A549 (cell line): ENCODE measurements around the gene ADO. TPM values are rescaled to one million over a fixed set of nuclear protein-coding genes. Genes with fewer than 3 reads are reported as not detected.

Source experiments
- ATAC-seq, 2 experiments: fragments of 200-7000 bp in 1 of 2; fragments of >200 bp in 1 of 2; cut with Nextera tagmentation in 1 of 2; cut with Tn5 transposase in 1 of 2; 3 replicates each; pipeline versions ENCODE4 v1.8.0 to v1.9.1; 2018 to 2020; ENCODE audit warnings: mild to moderate bottlenecking in 1 of 2, moderate library complexity in 1 of 2
- CTCF ChIA-PET: fragments of 300-600 bp; sonication (Branson Sonifier 250); formaldehyde crosslinking; extraction: SDS; loops from one replicate; lab custom pipeline; 2021; ENCODE audit warnings: antibody characterized with exemption, inconsistent platforms; lab: Yijun Ruan, JAX
- POLR2A ChIA-PET: fragments of 350-600 bp; formaldehyde crosslinking; extraction: SDS; loops from one replicate; lab custom pipeline; 2021; ENCODE audit warnings: antibody characterized with exemption, inconsistent platforms; lab: Yijun Ruan, JAX
- DNase-seq, 2 experiments: peaks; one replicate each; pipeline versions ENCODE4 v3.0.0 to v3.0.0-alpha.2; 2011 to 2016; ENCODE audit warnings: low read depth in 1 of 2, low spot score in 1 of 2
- FAIRE-seq: peaks from 2 replicates; lab custom pipeline; 2011; peaks lifted over from hg19 to GRCh38; lab: Jason Lieb, UNC
- H3K27ac ChIP-seq, 2 experiments: fragments of >200 bp; sonication (Bioruptor Twin); formaldehyde crosslinking; 3 replicates each; pipeline ENCODE4 v1.5.1; 2016 to 2017
- H3K4me1 ChIP-seq: fragments of >200 bp; sonication (Bioruptor Twin); formaldehyde crosslinking; 3 replicates; pipeline ENCODE4 v1.6.1; 2016
- H3K4me2 ChIP-seq: fragments of >200 bp; sonication (Bioruptor Twin); formaldehyde crosslinking; 3 replicates; pipeline ENCODE4 v1.6.1; 2016
- H3K4me3 ChIP-seq: fragments of >200 bp; sonication (Bioruptor Twin); formaldehyde crosslinking; 3 replicates; pipeline ENCODE4 v1.5.1; 2016
- H3K9me3 ChIP-seq: fragments of >200 bp; sonication (Bioruptor Twin); formaldehyde crosslinking; 3 replicates; pipeline ENCODE4 v1.6.1; 2016
- ATOH8 ChIP-seq: fragments of 250-450 bp; sonication (Bioruptor Pico); IDR thresholded peaks from 2 replicates; pipeline ENCODE4 v1.5.0; 2020; ENCODE audit warnings: low read depth, mild to moderate bottlenecking, moderate library complexity
- BHLHE40 ChIP-seq: IDR thresholded peaks from 2 replicates; pipeline ENCODE4 v1.6.1; 2012; ENCODE audit warnings: low read depth, low read length, inconsistent platforms
- CBX8 ChIP-seq: fragments of 200-600 bp; sonication (generic); IDR thresholded peaks from 2 replicates; pipeline ENCODE4 v1.6.1; 2016
- CHD2 ChIP-seq: fragments of 150-350 bp; IDR thresholded peaks from 2 replicates; pipeline ENCODE4 v1.6.1; 2014; ENCODE audit warnings: low read length; ENCODE audit not compliant: partially characterized antibody
- CHD4 ChIP-seq: fragments of 200-600 bp; sonication (generic); IDR thresholded peaks from 2 replicates; pipeline ENCODE4 v1.6.1; 2016; ENCODE audit warnings: antibody characterized with exemption, mild to moderate bottlenecking, borderline replicate concordance
- FOSB ChIP-seq: fragments of 250-450 bp; sonication (Bioruptor Pico); IDR thresholded peaks from 2 replicates; pipeline ENCODE4 v1.5.0; 2020; ENCODE audit warnings: mild to moderate bottlenecking, moderate library complexity
- FOSL2 ChIP-seq, 2 experiments: fragments of 450-650 bp in 1 of 2; fragments of >200 bp in 1 of 2; sonication (Bioruptor Twin) in 1 of 2; formaldehyde crosslinking; IDR thresholded peaks; 2 replicates each; pipeline versions ENCODE4 v1.5.0 to v1.6.1; 2016 to 2020; ENCODE audit warnings: mild to moderate bottlenecking in 1 of 2, moderate library complexity in 1 of 2
- GATA3 ChIP-seq: IDR thresholded peaks from 2 replicates; pipeline ENCODE4 v1.6.1; 2012; ENCODE audit warnings: borderline replicate concordance
- HMGXB4 ChIP-seq: fragments of 250-450 bp; sonication (Bioruptor Pico); IDR thresholded peaks from 2 replicates; pipeline ENCODE4 v1.5.0; 2021; ENCODE audit warnings: mild to moderate bottlenecking, moderate library complexity, borderline replicate concordance
- HOXB5 ChIP-seq: fragments of 250-450 bp; sonication (Bioruptor Pico); IDR thresholded peaks from 2 replicates; pipeline ENCODE4 v1.5.0; 2020; ENCODE audit warnings: mild to moderate bottlenecking, moderate library complexity
- KDM5A ChIP-seq: fragments of 200-600 bp; sonication (generic); IDR thresholded peaks from 2 replicates; pipeline ENCODE4 v1.6.1; 2016; ENCODE audit warnings: antibody characterized with exemption, mild to moderate bottlenecking
- MAFK ChIP-seq: fragments of 450-650 bp; IDR thresholded peaks from 2 replicates; pipeline ENCODE4 v1.6.1; 2014; ENCODE audit not compliant: partially characterized antibody
- MAZ ChIP-seq: fragments of 150-350 bp; IDR thresholded peaks from 2 replicates; pipeline ENCODE4 v1.6.1; 2014; ENCODE audit warnings: antibody characterized with exemption, low read depth, low read length, borderline replicate concordance
- NPAS2 ChIP-seq: fragments of 250-450 bp; sonication (Bioruptor Pico); IDR thresholded peaks from 2 replicates; pipeline ENCODE4 v1.8.0; 2022; ENCODE audit warnings: mild to moderate bottlenecking, moderate library complexity, borderline replicate concordance
- NR3C1 ChIP-seq: fragments of >200 bp; sonication (Bioruptor Twin); formaldehyde crosslinking; IDR thresholded peaks from 3 replicates; pipeline ENCODE4 v1.6.1; 2017
- PBX3 ChIP-seq: IDR thresholded peaks from 2 replicates; pipeline ENCODE4 v1.6.1; 2012
- POLR2A ChIP-seq: IDR thresholded peaks from 2 replicates; pipeline ENCODE4 v1.6.1; 2012; ENCODE audit warnings: mild to moderate bottlenecking, low read length
- RAD21 ChIP-seq, 2 experiments: fragments of >200 bp in 1 of 2; sonication (Bioruptor Twin) in 1 of 2; formaldehyde crosslinking in 1 of 2; IDR thresholded peaks in 1 of 2; conservative IDR thresholded peaks in 1 of 2; 2 replicates in 1 of 2; 3 replicates in 1 of 2; pipeline ENCODE4 v1.6.1; 2012 to 2018; ENCODE audit warnings: inconsistent platforms in 1 of 2
- RARB ChIP-seq: fragments of 250-450 bp; sonication (Bioruptor Pico); IDR thresholded peaks from 2 replicates; pipeline ENCODE4 v1.8.0; 2021; ENCODE audit warnings: mild to moderate bottlenecking, moderate library complexity
- RCOR1 ChIP-seq: fragments of 150-350 bp; IDR thresholded peaks from 2 replicates; pipeline ENCODE4 v1.6.1; 2014; ENCODE audit warnings: antibody characterized with exemption, low read length, low read depth
- SREBF2 ChIP-seq: fragments of 450-650 bp; IDR thresholded peaks from 2 replicates; pipeline ENCODE4 v1.6.1; 2014; ENCODE audit warnings: mild to moderate bottlenecking, moderate library complexity
- TFCP2L1 ChIP-seq: fragments of 250-450 bp; sonication (Bioruptor Pico); IDR thresholded peaks from 2 replicates; pipeline ENCODE4 v1.5.0; 2021; ENCODE audit warnings: mild to moderate bottlenecking
- TP53 ChIP-seq: fragments of 250-450 bp; sonication (Bioruptor Pico); IDR thresholded peaks from 2 replicates; pipeline ENCODE4 v1.5.0; 2021; ENCODE audit warnings: mild to moderate bottlenecking, moderate library complexity
- USF2 ChIP-seq: fragments of 450-650 bp; IDR thresholded peaks from 2 replicates; pipeline ENCODE4 v1.6.1; 2014; ENCODE audit warnings: antibody characterized with exemption
- ZC3H11A ChIP-seq: fragments of 450-650 bp; IDR thresholded peaks from 2 replicates; pipeline ENCODE4 v1.6.1; 2014; ENCODE audit warnings: antibody characterized with exemption, mild to moderate bottlenecking
- ZSCAN20 ChIP-seq: fragments of 250-450 bp; sonication (Bioruptor Pico); IDR thresholded peaks from 2 replicates; pipeline ENCODE4 v1.8.0; 2022; ENCODE audit warnings: mild to moderate bottlenecking, moderate library complexity
- WGBS: methylation state at CpG from one replicate; pipeline ENCODE4 v1.1.6; 2017; ENCODE audit errors: missing lambda C conversion rate; 5-methylcytosine and 5-hydroxymethylcytosine counted together
- polyA plus RNA-seq, 4 experiments: library from polyadenylated mRNA; depleted of rRNA in 3 of 4; stranded (reverse); fragments of >200 nt; fragmentation: RNase III in 1 of 4; extraction: RNeasy Plus Mini Kit Qiagen cat#74134 plus additional on column Dnase treatment in 1 of 4; gene quantifications; 2 replicates in 3 of 4; 3 replicates in 1 of 4; pipeline ENCODE4 v1.2.3, GENCODE V29; 2011 to 2017
- TF ChIP-seq, protein P1 (sequence below): IDR thresholded peaks from 2 replicates; pipeline ENCODE4 v1.6.1; 2012; ENCODE audit warnings: low read depth, borderline replicate concordance

Gene ADO
- polyA plus RNA-seq, 2 of the 4 experiments (the other 2 are of a cell fraction): 18.8 to 23.2 TPM

- TF ChIP-seq HOXB5 (no peak), HMGXB4 (no peak), KDM5A (no peak), ZC3H11A (no peak), TP53 (CRISPR knock-in tag) (no peak), NR3C1 (no peak), USF2 (no peak), PBX3 (no peak)
- Histone ChIP-seq H3K4me1 (peaks cover 18% of the 10 kb centered on the region), H3K9me3 (no peaks in the 10 kb centered on the region), H3K27ac (no peak overlapping the region), H3K4me2 (peak overlapping the region; percentile 82), H3K4me3 (no peak overlapping the region; the same call in 2 of the 3 replicates)
- CTCF ChIA-PET: interaction anchor here (0.9 to 6.2 kb wide), 15 partner anchors 9 to 781 kb away, joined by 3 to 62 read pairs (median 9); no protein-coding TSS in a partner anchor
- ATAC-seq (no peak), DNase-seq (no peak), FAIRE-seq (no peak)
- POLR2A ChIA-PET: no interaction called here
- WGBS: 69% methylated on average over 18 of the region's 19 CpGs
These were observed 14.8 kb downstream of the ADO start for GRCh38 chr10:62819141-62819920.

GRCh38 chr10:62820586-62820985, 16.1 kb downstream of the ADO start:
- POLR2A ChIA-PET: no interaction called here
- CTCF ChIA-PET: interaction anchor here (3.5 to 6.2 kb wide), 5 partner anchors 10 to 383 kb away, joined by 15 to 42 read pairs (median 27); no protein-coding TSS in a partner anchor
- no peaks in the 10 kb centered on the region for H3K9me3 ChIP-seq
- no peak overlapping the region for H3K4me2 ChIP-seq
- FAIRE-seq (no peak), DNase-seq (no peak), ATAC-seq (no peak)
- no peak overlapping the region for H3K27ac ChIP-seq
- no peak overlapping the region for H3K4me3 ChIP-seq
- TF ChIP-seq RARB (CRISPR knock-in tag) (no peak), NPAS2 (CRISPR knock-in tag) (no peak), CBX8 (no peak), ZSCAN20 (no peak), KDM5A (no peak), FOSB (CRISPR knock-in tag) (no peak), FOSL2 (IDR thresholded peaks at IDR 0.05) (no peak), FOSL2 (CRISPR knock-in tag; IDR thresholded peaks at IDR 0.05) (no peak), SREBF2 (no peak), RCOR1 (no peak), TFCP2L1 (CRISPR knock-in tag) (no peak), BHLHE40 (no peak), ATOH8 (no peak)
- peaks cover 11% of the 10 kb centered on the region for H3K4me1 ChIP-seq
- WGBS: 24% methylated on average over 5 of the region's 5 CpGs

DNA sequence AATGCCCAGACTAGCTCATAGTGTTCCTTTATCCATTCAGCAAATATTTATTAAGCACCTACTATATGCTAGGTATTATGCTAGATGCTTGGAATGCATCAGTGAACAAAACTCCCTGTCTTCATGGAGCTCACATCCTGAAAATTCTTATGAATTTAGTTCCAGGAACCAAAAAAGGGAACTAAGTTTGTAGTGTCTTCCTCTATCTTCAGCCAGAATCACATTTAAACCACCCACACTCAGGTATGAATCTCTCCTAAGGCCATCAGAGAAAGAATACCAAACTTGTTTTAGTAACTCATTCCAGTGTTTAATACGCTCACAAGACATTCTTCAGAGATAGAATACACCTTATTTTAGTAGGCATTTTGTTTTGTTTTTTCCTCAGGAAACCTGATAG, 21.8 kb downstream of the ADO start:
- DNase-seq: no peak
- CTCF ChIA-PET: interaction anchor here (1.3 to 1.4 kb wide), 2 partner anchors 216 to 389 kb away, joined by 3 to 4 read pairs; no protein-coding TSS in a partner anchor
- FAIRE-seq: no peak
- H3K27ac ChIP-seq: no peak overlapping the region
- no peaks in the 10 kb centered on the region for H3K9me3 ChIP-seq
- H3K4me1 ChIP-seq: no peaks in the 10 kb centered on the region
- no peak for ATAC-seq
- 56% methylated on average over 1 of the region's 1 CpG for WGBS
- H3K4me2 ChIP-seq: no peak overlapping the region
- POLR2A ChIA-PET: no interaction called here
- no peak overlapping the region for H3K4me3 ChIP-seq
- TF ChIP-seq ZC3H11A (no peak), GATA3 (no peak), CHD4 (no peak), KDM5A (no peak), CHD2 (no peak), CBX8 (no peak), ATOH8 (no peak), MAFK (no peak), MAZ (no peak), POLR2A (no peak), RAD21 (conservative IDR thresholded peaks at IDR 0.05 in 1 of 2, IDR thresholded peaks at IDR 0.05 in 1 of 2) (no peak)
- TF ChIP-seq, protein P1, sequence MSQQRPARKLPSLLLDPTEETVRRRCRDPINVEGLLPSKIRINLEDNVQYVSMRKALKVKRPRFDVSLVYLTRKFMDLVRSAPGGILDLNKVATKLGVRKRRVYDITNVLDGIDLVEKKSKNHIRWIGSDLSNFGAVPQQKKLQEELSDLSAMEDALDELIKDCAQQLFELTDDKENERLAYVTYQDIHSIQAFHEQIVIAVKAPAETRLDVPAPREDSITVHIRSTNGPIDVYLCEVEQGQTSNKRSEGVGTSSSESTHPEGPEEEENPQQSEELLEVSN: no peak
